Measurements from ENCODE around the gene RBFOX2.

The RBFOX2 gene

GRCh38 chr22:35844886-35845285 lies 183.7 kb downstream of the RBFOX2 start:
- no peak overlapping the region for H3K4me3 ChIP-seq (ENCODE audit: low read depth, low read length)
- TF ChIP-seq CTCF (IDR thresholded peaks at IDR 0.05; ENCODE audit: borderline replicate concordance, insufficient read depth, low read depth, low read length) = no peak

- H3K4me3 ChIP-seq (ENCODE audit: low read depth, low read length) = no peak overlapping the region
- TF ChIP-seq CTCF (IDR thresholded peaks at IDR 0.05; ENCODE audit: borderline replicate concordance, insufficient read depth, low read depth, low read length) = peak; percentile 27; the same call in 1 of the 2 replicates
These were observed 185.7 kb downstream of the RBFOX2 start for GRCh38 chr22:35842954-35843353.

- no peak for TF ChIP-seq CTCF (IDR thresholded peaks at IDR 0.05; ENCODE audit: borderline replicate concordance, insufficient read depth, low read depth, low read length)
- no peak overlapping the region for H3K4me3 ChIP-seq (ENCODE audit: low read depth, low read length)
These were observed 186.1 kb downstream of the RBFOX2 start for GRCh38 chr22:35842519-35842913.

- H3K4me3 ChIP-seq (ENCODE audit: low read depth, low read length) = no peak overlapping the region
- TF ChIP-seq CTCF (IDR thresholded peaks at IDR 0.05; ENCODE audit: borderline replicate concordance, insufficient read depth, low read depth, low read length) = no peak
These were observed 186.6 kb downstream of the RBFOX2 start for GRCh38 chr22:35841907-35842518.

GRCh38 chr22:35840302-35840739 lies 188.3 kb downstream of the RBFOX2 start:
- no peak overlapping the region for H3K4me3 ChIP-seq (ENCODE audit: low read depth, low read length)
- no peak for TF ChIP-seq CTCF (IDR thresholded peaks at IDR 0.05; ENCODE audit: borderline replicate concordance, insufficient read depth, low read depth, low read length)

- H3K4me3 ChIP-seq (ENCODE audit: low read depth, low read length) = no peak overlapping the region
- no peak for TF ChIP-seq CTCF (IDR thresholded peaks at IDR 0.05; ENCODE audit: borderline replicate concordance, insufficient read depth, low read depth, low read length)
These were observed 188.8 kb downstream of the RBFOX2 start for GRCh38 chr22:35839841-35840301.

- H3K4me3 ChIP-seq (ENCODE audit: low read depth, low read length) = no peak overlapping the region
These were observed 189.6 kb downstream of the RBFOX2 start for GRCh38 chr22:35838855-35839576.

More at GRCh38 chr22:35838855-35839576, 189.6 kb downstream of the RBFOX2 start:
- no peak for TF ChIP-seq CTCF (IDR thresholded peaks at IDR 0.05; ENCODE audit: borderline replicate concordance, insufficient read depth, low read depth, low read length)

Data from GM12875 (cell line).